Endothelial cell of umbilical vein (primary cell): ENCODE measurements around the gene TUBA4A. TPM values are rescaled to one million over a fixed set of nuclear protein-coding genes. Genes with fewer than 3 reads are reported as not detected.

Experiments used
- BruUV-seq: library from RNA; stranded (reverse); fragments of 400-500 nt; replicated peaks from 2 replicates; lab custom pipeline; 2021; lab: Mats Ljungman, UMichigan
- CTCF ChIA-PET: fragments of 300-600, 350-600 bp; sonication (Branson Sonifier 250); formaldehyde crosslinking; loops from one replicate; lab custom pipeline; 2021; ENCODE audit warnings: antibody characterized with exemption, inconsistent platforms; lab: Charles Lee
- POLR2A ChIA-PET: fragments of 300-600, 350-600 bp; sonication (Branson Sonifier 250); formaldehyde crosslinking; loops from one replicate; lab custom pipeline; 2021; ENCODE audit warnings: antibody characterized with exemption, inconsistent platforms; lab: Charles Lee
- DNase-seq: peaks from one replicate; pipeline ENCODE4 v3.0.0-alpha.2; 2011; ENCODE audit warnings: low read depth, low spot score
- FAIRE-seq: peaks from 2 replicates; lab custom pipeline; 2011; peaks lifted over from hg19 to GRCh38; lab: Jason Lieb, UNC
- H2AFZ ChIP-seq: 2 replicates; pipeline ENCODE4 v1.6.0; 2012; ENCODE audit warnings: low read depth, low read length, control low read depth, inconsistent platforms
- H3K27ac ChIP-seq: 2 replicates; pipeline ENCODE4 v1.5.1; 2011; ENCODE audit warnings: low read depth, mild to moderate bottlenecking, control low read depth, low read length, moderate library complexity; ENCODE audit not compliant: insufficient read depth
- H3K27me3 ChIP-seq, 2 experiments: 2 replicates each; pipeline versions ENCODE4 v1.6.0 to v1.6.1; 2011; ENCODE audit warnings: low read length in 2 of 2, mixed read lengths in 1 of 2; ENCODE audit not compliant: control insufficient read depth in 2 of 2, insufficient read depth in 2 of 2
- H3K36me3 ChIP-seq, 2 experiments: 2 replicates in 1 of 2; 3 replicates in 1 of 2; pipeline ENCODE4 v1.5.1; 2011; ENCODE audit warnings: low read length in 2 of 2, mild to moderate bottlenecking in 1 of 2, moderate library complexity in 1 of 2; ENCODE audit not compliant: control insufficient read depth in 2 of 2, insufficient read depth in 2 of 2; ENCODE audit errors: extremely low read depth in 1 of 2
- H3K4me1 ChIP-seq: 3 replicates; pipeline ENCODE4 v1.5.1; 2011; ENCODE audit warnings: mild to moderate bottlenecking, low read length; ENCODE audit not compliant: control insufficient read depth, insufficient read depth; ENCODE audit errors: extremely low read depth
- H3K4me2 ChIP-seq: 2 replicates; pipeline ENCODE4 v1.6.1; 2011; ENCODE audit warnings: low read length, control low read depth, mixed read lengths; ENCODE audit not compliant: insufficient read depth
- H3K4me3 ChIP-seq, 3 experiments: fragments of 200-600 bp in 1 of 3; sonication (generic), shearing (Covaris generic) in 1 of 3; replicated peaks in 1 of 3; 2 replicates each; pipeline ENCODE4 v1.5.1; 2011 to 2016; ENCODE audit warnings: control low read depth in 3 of 3, low read length in 3 of 3, mild to moderate bottlenecking in 2 of 3, inconsistent platforms in 1 of 3, low read depth in 1 of 3, moderate library complexity in 1 of 3; ENCODE audit not compliant: insufficient read depth in 1 of 3
- H3K79me2 ChIP-seq: 2 replicates; pipeline ENCODE4 v1.6.0; 2012; ENCODE audit warnings: low read length, inconsistent platforms; ENCODE audit not compliant: control insufficient read depth, insufficient read depth
- H3K9ac ChIP-seq: replicated peaks from 2 replicates; pipeline ENCODE3; 2011; ENCODE audit warnings: low read length, control low read depth; ENCODE audit not compliant: insufficient read depth; ENCODE audit errors: extremely low read depth
- H3K9me1 ChIP-seq: replicated peaks from 3 replicates; pipeline ENCODE4 v1.6.0; 2011; ENCODE audit warnings: mild to moderate bottlenecking, low read length; ENCODE audit not compliant: control insufficient read depth, insufficient read depth; ENCODE audit errors: extremely low read depth
- H3K9me3 ChIP-seq: replicated peaks from 2 replicates; pipeline ENCODE4 v1.5.1; 2012; ENCODE audit warnings: low read length, inconsistent platforms; ENCODE audit not compliant: control insufficient read depth, insufficient read depth
- H4K20me1 ChIP-seq: replicated peaks from 2 replicates; pipeline ENCODE3; 2011; ENCODE audit warnings: mild to moderate bottlenecking, low read length; ENCODE audit not compliant: control insufficient read depth, insufficient read depth; ENCODE audit errors: extremely low read depth
- EZH2 ChIP-seq: IDR thresholded peaks from 2 replicates; pipeline ENCODE4 v1.6.1; 2012; ENCODE audit warnings: borderline replicate concordance, low read depth, mild to moderate bottlenecking, moderate library complexity, low read length, inconsistent platforms; ENCODE audit not compliant: severe bottlenecking
- FOS ChIP-seq: IDR thresholded peaks from 2 replicates; pipeline ENCODE4 v1.6.1; 2011; ENCODE audit warnings: mild to moderate bottlenecking, low read length, moderate library complexity, borderline replicate concordance; ENCODE audit not compliant: insufficient read depth
- GATA2 ChIP-seq: IDR thresholded peaks from 2 replicates; pipeline ENCODE4 v1.7.0; 2011; ENCODE audit warnings: low read depth, mild to moderate bottlenecking, moderate library complexity, mixed read lengths, low read length; ENCODE audit not compliant: insufficient read length, insufficient read depth
- JUN ChIP-seq: IDR thresholded peaks from 2 replicates; pipeline ENCODE4 v1.6.1; 2011; ENCODE audit warnings: borderline replicate concordance, low read depth; ENCODE audit not compliant: insufficient read length, insufficient read depth
- MYC ChIP-seq: IDR thresholded peaks from one replicate; pipeline ENCODE4 v1.6.1; 2011; ENCODE audit warnings: mild to moderate bottlenecking, low read depth, low read length
- POLR2A ChIP-seq: IDR thresholded peaks from 2 replicates; pipeline ENCODE4 v1.6.1; 2012; ENCODE audit warnings: low read depth, mild to moderate bottlenecking, control low read depth, low read length
- POLR2AphosphoS5 ChIP-seq: IDR thresholded peaks from 2 replicates; pipeline ENCODE4 v1.6.1; 2012; ENCODE audit warnings: low read depth, mild to moderate bottlenecking, control low read depth, low read length, moderate library complexity; ENCODE audit not compliant: insufficient read depth
- dilution Hi-C: fragments of 300-500 bp; cut with MboI; formaldehyde crosslinking; loops from one replicate; pipeline ENCODE4 v1.15.0; 2019; ENCODE audit warnings: low sequenced_read_pairs; ENCODE audit not compliant: extremely low pct_ligation_motif_present
- intact Hi-C: fragments of 100-400 bp; cut with micrococcal nuclease; formaldehyde crosslinking; loops from one replicate; pipeline ENCODE4 v1.10.0; 2022
- polyA plus RNA-seq, 4 experiments: library from polyadenylated mRNA; depleted of rRNA in 3 of 4; stranded (reverse) in 3 of 4; unstranded in 1 of 4; fragments of >200 nt; gene quantifications; 2 replicates each; pipeline versions ENCODE4 v1.2.1 to v1.2.3, GENCODE V29; 2011 to 2012; ENCODE audit warnings: missing spikeins in 1 of 4
- total RNA-seq: library from RNA; stranded (reverse); gene quantifications from 2 replicates; pipeline ENCODE4 v1.2.3, GENCODE V29; 2021
- TF ChIP-seq, protein P1 (sequence below): IDR thresholded peaks from 2 replicates; pipeline ENCODE4 v1.6.1; 2011; ENCODE audit not compliant: insufficient read depth, insufficient read length
- TF ChIP-seq, protein P2 (sequence below), 2 donors: IDR thresholded peaks; 1 replicate in 1 of 2; 2 replicates in 1 of 2; pipeline ENCODE4 v1.5.1; 2011; ENCODE audit warnings: low read length in 2 of 2, mild to moderate bottlenecking in 2 of 2, moderate library complexity in 2 of 2, control low read depth in 1 of 2, inconsistent platforms in 1 of 2, low read depth in 1 of 2; ENCODE audit not compliant: insufficient read depth in 1 of 2; ENCODE audit errors: extremely low read depth in 1 of 2

TUBA4A gene
- total and polyA plus RNA-seq, 2 donors (not counting 3 experiments of a cell fraction or from before 2014, with no cell fraction given) = 16.5 to 24.8 TPM

DNA sequence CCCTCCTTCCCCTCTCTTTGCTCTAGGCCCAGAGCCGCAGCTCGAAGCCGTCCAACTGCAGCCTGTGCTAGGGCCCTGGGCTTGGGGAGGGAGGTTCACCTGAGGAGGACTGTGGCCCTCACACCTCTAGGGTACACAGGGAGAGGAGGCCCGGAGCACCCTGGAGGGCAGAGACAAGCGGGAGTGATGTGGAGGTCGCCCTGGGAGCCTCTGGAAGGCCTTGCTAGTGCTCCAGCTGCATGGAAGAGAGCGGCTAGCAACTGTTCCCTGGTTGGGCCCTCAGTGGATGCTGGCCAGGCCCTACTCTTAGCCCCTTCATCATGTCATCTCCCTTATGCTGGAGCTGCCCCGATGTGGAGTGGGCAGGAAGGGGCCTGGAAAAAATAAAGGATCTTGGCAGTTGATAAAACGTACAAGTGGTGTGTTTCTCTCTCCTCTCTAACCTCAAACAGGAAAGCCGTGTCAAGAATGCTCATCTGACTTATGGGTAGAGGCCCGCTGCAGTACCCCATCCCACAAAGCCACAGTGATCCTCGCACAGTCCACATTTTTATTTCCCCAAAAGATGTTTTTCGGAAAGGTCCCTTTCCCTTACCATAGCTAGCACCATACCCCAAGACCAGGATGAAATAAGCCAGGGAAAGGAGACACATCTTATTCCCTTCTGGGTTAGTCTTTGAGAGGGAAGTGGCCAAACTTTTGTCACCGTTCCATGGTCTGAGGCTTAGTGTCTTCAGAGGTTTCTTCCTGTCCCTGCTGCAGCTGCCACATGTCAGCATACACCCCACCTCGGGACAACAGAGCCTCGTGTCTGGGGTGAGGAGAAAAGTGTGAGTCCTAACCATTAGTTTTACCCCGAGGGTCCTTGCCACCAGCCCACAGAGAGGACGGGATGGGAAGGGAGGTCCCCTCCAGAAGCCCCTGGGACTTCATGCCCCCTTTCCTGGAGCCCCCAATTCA is 44.2 kb downstream of the TUBA4A start:
- ChIA-PET POLR2A (no interaction called here), CTCF (interaction anchor here (1.4 to 1.7 kb wide), 2 partner anchors 46 to 85 kb away, joined by 3 to 6 read pairs; no protein-coding TSS in a partner anchor)
- dilution Hi-C loops = no loop called here
- no peak overlapping the region for H2AFZ ChIP-seq
- no peak overlapping the region for H3K4me3 ChIP-seq
- peaks cover under 1 to 13% of the 10 kb centered on the region in 2 experiments for H3K36me3 ChIP-seq
- intact Hi-C loops = no loop called here
- H3K79me2 ChIP-seq = no peaks in the 10 kb centered on the region
- no peak overlapping the region for H3K4me2 ChIP-seq
- no peaks in the 10 kb centered on the region for H3K9me1 ChIP-seq
- H3K9me3 ChIP-seq = no peaks in the 10 kb centered on the region
- no peak overlapping the region for H3K27ac ChIP-seq
- no peaks in the 10 kb centered on the region for H3K27me3 ChIP-seq
- no peak overlapping the region for H3K9ac ChIP-seq
- peaks cover 18% of the 10 kb centered on the region for H3K4me1 ChIP-seq
- no TSS peak for BruUV-seq
- no peaks in the 10 kb centered on the region for H4K20me1 ChIP-seq
- FAIRE-seq (no peak), DNase-seq (no peak)
- no peak for TF ChIP-seq MYC
- TF ChIP-seq POLR2AphosphoS5 = no peak
- TF ChIP-seq, protein P1, sequence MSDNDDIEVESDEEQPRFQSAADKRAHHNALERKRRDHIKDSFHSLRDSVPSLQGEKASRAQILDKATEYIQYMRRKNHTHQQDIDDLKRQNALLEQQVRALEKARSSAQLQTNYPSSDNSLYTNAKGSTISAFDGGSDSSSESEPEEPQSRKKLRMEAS = no peak
- TF ChIP-seq, protein P2, sequence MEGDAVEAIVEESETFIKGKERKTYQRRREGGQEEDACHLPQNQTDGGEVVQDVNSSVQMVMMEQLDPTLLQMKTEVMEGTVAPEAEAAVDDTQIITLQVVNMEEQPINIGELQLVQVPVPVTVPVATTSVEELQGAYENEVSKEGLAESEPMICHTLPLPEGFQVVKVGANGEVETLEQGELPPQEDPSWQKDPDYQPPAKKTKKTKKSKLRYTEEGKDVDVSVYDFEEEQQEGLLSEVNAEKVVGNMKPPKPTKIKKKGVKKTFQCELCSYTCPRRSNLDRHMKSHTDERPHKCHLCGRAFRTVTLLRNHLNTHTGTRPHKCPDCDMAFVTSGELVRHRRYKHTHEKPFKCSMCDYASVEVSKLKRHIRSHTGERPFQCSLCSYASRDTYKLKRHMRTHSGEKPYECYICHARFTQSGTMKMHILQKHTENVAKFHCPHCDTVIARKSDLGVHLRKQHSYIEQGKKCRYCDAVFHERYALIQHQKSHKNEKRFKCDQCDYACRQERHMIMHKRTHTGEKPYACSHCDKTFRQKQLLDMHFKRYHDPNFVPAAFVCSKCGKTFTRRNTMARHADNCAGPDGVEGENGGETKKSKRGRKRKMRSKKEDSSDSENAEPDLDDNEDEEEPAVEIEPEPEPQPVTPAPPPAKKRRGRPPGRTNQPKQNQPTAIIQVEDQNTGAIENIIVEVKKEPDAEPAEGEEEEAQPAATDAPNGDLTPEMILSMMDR (IDR thresholded peaks at IDR 0.05; ENCODE audit: extremely low read depth in 1 of 2, insufficient read depth in 1 of 2, low read depth in 1 of 2, low read length in 2 of 2) = no peak
- no peak for TF ChIP-seq JUN
- TF ChIP-seq FOS = no peak
- no peak for TF ChIP-seq POLR2A
- no peak for TF ChIP-seq GATA2
- no peak for TF ChIP-seq EZH2
